Testis (tissue), 2 donors: ENCODE results near the gene PEX6.

ENCODE experiments used
- CTCF ChIP-seq, 3 experiments: fragments of 450-650 bp in 2 of 3; fragments of 200-600 bp in 1 of 3; sonication (generic) in 1 of 3; IDR thresholded peaks; one replicate each; pipeline ENCODE4 v1.5.1; 2016 to 2019; ENCODE audit warnings: antibody characterized with exemption in 3 of 3, mild to moderate bottlenecking in 2 of 3, moderate library complexity in 1 of 3
- POLR2A ChIP-seq: fragments of 450-650 bp; IDR thresholded peaks from one replicate; pipeline ENCODE4 v1.6.1; 2017; ENCODE audit warnings: antibody characterized with exemption, mild to moderate bottlenecking, moderate library complexity

DNA sequence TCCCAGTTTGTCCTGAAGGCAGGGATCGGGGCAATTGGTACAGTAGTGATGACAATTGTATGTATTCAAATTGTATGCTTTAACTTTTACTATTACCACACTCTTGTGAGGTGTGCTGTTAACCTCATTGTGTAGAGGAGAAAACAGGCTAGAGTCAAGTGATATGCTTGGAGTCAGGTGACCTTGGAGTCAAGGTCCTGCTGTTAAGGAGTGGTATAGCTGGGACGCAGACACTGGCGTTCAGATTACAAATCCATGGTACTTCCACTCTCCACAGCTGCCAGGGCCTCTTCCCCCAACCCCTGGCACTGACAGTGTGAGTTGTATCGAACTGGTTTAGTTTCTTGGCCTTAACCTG is 39.2 kb downstream of the PEX6 start:
- no peak for TF ChIP-seq CTCF (IDR thresholded peaks at IDR 0.05)
- no peak for TF ChIP-seq POLR2A
